WI38 (cell line): Measurements from ENCODE around the gene HSBP1.

Source experiments
- H3K4me3 ChIP-seq: 2 replicates; pipeline ENCODE4 v1.5.1; 2011; ENCODE audit warnings: low read depth, mild to moderate bottlenecking, control low read depth, low read length
- TF ChIP-seq, protein P1 (sequence below): IDR thresholded peaks from 2 replicates; pipeline ENCODE4 v1.5.1; 2012; ENCODE audit warnings: low read depth, mild to moderate bottlenecking, control low read depth, low read length

Gene HSBP1

DNA sequence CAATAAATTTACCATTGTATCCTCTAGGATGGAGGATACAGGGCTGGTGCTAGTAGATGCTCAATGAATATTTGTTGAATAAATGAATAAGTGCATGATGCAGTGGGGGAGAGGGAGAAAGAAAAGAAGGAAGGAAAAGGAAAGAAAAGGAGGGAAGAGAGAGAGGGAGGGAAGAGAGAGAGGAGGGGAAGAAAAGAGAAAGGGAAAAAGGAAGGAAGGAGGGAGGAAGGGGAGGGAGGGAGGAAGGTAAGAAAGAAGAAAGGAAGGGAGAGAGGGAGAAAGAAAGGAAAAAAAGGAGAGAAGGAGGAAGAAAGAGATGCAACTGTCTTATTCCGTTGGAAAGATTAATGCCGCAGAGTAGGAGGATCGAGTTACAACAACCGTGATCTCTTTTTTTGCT lies 30.4 kb downstream of the HSBP1 start:
- TF ChIP-seq, protein P1, sequence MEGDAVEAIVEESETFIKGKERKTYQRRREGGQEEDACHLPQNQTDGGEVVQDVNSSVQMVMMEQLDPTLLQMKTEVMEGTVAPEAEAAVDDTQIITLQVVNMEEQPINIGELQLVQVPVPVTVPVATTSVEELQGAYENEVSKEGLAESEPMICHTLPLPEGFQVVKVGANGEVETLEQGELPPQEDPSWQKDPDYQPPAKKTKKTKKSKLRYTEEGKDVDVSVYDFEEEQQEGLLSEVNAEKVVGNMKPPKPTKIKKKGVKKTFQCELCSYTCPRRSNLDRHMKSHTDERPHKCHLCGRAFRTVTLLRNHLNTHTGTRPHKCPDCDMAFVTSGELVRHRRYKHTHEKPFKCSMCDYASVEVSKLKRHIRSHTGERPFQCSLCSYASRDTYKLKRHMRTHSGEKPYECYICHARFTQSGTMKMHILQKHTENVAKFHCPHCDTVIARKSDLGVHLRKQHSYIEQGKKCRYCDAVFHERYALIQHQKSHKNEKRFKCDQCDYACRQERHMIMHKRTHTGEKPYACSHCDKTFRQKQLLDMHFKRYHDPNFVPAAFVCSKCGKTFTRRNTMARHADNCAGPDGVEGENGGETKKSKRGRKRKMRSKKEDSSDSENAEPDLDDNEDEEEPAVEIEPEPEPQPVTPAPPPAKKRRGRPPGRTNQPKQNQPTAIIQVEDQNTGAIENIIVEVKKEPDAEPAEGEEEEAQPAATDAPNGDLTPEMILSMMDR = no peak
- H3K4me3 ChIP-seq = no peak overlapping the region

DNA sequence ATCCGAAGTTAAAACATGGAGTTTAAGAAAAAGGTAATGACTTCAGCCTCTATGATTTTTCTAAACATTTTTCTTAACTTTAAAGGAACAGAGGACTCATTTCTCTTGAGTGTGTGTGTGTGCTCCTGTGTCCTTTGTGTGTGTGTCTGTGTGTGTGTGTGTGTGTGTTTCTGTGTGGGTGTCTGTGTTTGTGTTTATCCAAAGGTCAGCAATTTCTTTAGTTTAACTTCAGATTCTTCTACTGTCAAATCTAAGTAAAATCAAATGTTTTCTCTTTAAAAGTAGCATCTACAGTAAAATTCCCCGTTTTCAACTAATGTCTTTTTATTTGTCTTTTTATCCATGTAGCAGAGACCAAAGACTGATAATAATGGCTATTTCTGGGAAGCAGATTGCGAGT lies 31.8 kb downstream of the HSBP1 start:
- no peak overlapping the region for H3K4me3 ChIP-seq

DNA sequence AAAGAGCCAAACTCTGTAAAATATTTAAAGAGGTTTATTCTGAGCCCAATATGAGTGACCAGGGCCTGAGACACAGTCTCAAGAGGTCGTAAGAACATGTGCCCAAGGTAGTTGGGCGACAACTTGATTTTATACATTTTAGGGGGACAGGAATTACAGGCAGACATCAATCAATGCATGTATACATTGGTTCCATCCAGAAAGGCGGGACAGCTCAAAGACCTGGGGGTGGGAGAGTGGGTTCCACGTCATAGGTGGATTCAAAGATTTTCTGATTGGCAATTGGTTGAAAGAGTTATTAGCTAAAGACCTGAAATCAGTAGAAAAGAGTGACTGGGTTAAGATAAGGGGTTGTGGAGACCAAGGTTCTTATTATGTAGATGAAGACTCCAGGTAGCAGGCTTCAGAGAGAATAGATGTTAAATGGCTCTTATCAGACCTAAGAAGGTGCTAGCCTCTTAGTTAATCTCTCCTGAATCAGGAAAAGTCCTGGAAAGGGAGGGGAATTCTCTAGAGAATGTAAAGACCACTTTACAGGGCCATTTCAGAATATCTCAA lies 32.4 kb downstream of the HSBP1 start:
- TF ChIP-seq, protein P1 = no peak
- H3K4me3 ChIP-seq = no peak overlapping the region

More for the DNA sequence above, 31.8 kb downstream of the HSBP1 start:
- TF ChIP-seq, protein P1 = no peak

DNA sequence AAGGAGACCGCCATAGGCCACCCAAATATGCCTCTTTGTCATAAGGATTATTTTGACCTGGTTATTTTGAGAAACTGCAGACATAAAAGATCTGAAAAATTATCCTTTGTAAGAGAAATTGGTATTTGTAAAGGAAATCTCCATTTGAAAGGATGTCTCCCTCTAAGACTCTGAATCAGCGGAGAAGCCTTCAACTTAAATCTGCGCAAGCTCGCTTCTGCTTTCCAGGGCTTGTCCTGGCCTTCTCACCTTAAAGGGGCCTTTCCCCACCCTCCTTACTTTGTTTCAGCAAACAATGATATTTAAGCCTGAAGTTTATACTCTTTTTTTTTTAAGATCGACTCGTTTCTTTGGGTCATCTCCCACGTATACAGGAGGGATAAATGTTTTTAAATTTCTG lies 34.5 kb downstream of the HSBP1 start:
- no peak overlapping the region for H3K4me3 ChIP-seq
- TF ChIP-seq, protein P1 = no peak

DNA sequence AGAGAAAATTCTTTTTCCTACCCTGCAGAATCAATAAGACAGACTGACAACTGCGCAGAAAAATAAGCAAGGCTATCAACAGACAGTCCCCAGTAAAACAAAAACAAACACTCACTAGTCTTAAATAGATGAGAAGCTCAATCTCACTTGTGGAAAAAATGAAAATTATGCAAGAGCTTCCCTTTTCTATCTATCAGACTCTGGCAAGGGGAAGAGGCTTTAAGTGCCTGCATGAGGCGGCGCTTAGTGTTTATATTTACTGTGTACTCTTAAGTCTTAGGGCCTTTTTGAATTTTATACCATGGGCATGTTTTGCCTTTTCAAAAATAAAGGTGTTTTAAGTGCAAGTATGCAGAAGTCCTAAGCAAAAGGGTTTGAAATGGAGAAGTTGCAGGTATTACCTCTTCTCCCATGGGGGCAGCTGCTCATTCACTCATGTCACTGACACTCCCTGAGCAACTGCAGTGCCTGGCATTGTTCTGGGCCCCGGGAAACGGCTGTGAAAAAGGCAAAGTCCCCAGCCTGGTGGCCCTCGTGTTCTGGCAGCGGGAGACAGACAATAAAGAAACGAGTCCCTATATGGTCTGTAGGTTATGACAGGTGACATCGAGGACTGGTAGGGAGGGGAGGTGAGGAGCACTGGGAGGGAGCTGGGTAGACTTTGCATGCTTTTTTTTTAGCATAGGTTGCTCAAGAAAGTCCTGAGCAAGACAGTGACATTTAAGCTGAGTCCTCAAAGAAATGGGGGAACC lies 35.2 kb downstream of the HSBP1 start:
- TF ChIP-seq, protein P1 = no peak
- H3K4me3 ChIP-seq = no peak overlapping the region

DNA sequence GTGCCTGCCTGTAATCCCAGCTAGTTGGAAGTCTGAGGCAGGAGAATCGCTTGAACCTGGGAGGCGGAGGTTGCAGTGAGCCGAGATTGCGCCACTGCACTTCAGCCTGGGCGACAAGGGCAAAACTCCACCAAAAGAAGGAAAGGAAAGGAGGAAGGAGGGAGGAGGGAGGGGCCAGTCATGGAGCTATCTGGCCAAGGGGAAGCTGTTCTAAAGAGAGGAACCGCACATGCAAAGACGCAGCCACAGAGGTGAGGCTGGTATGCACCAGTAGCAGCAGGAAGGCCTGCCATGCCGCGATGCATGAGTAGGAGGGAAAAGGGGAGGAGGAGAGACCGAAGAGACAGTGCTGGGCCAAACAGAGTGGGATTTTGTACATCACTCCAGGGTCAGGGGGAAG lies 35.9 kb downstream of the HSBP1 start:
- TF ChIP-seq, protein P1 = no peak
- no peak overlapping the region for H3K4me3 ChIP-seq

DNA sequence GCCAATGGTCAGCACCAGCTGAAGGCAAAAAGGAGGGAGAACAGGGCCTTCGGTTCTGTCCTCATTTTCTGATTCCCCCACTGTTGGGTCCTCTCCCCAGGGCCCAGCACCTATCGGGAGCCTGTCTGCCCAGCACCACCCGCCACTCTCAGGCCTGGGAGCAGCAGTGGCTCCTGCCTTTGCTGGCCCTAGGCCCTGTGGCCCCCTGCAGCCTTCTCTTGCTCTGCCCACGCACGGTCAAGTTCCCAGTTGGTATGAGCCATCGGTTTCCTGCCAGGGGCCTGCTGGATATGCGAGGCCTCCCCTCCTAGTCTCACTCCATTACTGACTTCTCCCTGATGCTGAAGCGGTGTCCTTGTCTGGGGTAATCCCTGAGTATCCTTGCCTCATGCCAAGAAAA lies 37.5 kb downstream of the HSBP1 start:
- H3K4me3 ChIP-seq = no peak overlapping the region
- TF ChIP-seq, protein P1 = no peak
